HG02840 (cell line): ENCODE measurements around the gene MLLT10.
A peak's percentile ranks its signal among the peaks of the same experiment; 100 is the strongest.
"Not testable (repeated sequence)": the region's sequence is repeated elsewhere in the genome, so short reads cannot be mapped to it uniquely, and the experiment has no call there.

ENCODE experiments used
- ATAC-seq: cut with Tn5 transposase; IDR thresholded peaks from one replicate; pipeline ENCODE4 v1.9.1; 2021; ENCODE audit warnings: mild to moderate bottlenecking, moderate library complexity, moderate number of reproducible peaks; ENCODE audit not compliant: unreplicated experiment, low FRiP score

Gene MLLT10

DNA sequence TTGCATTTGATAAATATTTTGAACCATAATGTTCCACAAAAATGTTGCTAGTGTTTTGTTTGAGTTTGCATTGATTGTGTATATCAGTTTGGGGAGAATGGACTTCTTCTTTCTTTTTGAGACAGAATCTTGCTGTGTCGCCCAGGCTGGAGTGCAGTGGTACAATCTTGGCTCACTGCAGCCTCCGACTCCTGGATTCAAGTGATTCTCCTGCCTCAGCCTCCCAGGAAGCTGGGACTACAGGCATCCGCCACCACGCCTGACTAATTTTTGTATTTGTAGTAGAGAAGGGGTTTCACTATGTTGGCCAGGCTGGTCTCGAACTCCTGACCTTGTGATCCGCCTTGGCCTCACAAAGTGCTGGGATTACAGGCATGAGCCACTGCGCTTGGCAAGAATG lies 25.0 kb downstream of the MLLT10 start:
- not testable (repeated sequence) for ATAC-seq

DNA sequence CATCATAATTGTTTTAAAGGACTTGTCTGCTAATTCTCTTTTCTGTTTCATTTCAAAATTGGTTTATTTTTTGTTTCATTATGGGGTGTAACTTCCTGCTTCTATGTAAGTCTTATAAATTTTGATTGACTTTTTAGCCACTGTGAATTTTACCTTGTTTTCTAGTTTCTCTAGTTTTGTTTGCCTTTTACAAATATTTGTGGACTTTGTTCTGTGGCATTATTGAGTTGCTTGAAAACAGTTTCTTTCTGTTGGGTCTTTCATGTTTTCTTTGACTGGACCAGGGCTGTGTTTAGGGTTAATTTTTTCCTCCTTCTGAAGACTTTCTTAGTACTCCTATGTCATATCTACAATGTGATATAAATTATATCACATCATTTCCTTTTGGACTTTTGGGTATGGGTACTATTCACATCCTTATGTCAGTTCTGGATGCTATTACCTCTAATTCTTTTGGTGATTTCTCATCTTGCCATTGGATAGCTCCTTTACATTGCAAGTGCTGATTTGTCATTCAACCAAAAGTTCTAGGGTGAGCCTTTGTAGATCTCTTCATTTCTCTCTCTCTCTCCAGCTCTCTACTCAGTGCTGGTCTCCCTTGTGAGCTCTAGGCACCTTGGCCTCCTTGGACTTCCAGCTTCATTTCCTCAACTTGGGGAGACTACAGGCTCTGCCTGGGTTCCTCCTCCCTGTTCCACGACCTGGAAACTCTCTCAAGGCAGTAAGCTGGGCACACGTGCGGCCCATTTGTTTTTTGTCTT lies 36.9 kb downstream of the MLLT10 start:
- no peak for ATAC-seq

DNA sequence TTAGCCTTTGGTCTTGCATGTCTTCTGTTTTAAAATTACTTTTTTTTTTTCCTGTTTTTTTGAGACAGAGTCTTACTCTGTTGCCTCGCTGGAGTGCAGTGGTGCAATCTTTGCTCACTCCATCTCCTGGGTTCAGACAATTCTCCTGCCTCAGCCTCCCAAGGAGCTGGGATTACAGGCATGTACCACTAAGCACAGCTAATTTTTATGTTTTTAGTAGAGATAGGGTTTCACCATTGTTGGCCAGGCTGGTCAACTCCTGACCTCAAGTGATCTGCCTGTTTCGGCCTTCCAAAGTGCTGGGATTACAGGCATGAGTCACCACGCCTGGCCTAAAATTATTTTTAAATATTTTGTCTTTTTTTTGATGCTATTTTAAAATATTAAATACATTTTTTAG lies 38.5 kb downstream of the MLLT10 start:
- ATAC-seq: no peak

DNA sequence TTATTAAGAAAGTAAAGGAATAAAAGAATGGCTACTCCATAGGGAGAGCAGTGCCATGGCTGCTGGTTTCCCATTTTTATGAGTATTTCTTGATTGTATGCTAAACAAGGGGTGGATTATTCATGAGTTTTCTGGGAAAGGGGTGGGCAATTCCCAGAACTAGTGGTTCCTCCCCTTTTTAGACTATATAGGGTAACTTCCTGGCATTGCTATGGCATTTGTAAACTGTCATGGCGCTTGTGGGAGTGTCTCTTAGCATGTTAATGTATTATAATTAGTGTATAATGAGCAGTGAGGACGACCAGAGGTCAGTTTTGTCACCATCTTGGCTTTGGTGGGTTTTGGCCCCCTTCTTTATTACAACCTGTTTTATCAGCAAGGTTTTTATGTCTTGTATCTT lies 40.5 kb downstream of the MLLT10 start:
- not testable (repeated sequence) for ATAC-seq

DNA sequence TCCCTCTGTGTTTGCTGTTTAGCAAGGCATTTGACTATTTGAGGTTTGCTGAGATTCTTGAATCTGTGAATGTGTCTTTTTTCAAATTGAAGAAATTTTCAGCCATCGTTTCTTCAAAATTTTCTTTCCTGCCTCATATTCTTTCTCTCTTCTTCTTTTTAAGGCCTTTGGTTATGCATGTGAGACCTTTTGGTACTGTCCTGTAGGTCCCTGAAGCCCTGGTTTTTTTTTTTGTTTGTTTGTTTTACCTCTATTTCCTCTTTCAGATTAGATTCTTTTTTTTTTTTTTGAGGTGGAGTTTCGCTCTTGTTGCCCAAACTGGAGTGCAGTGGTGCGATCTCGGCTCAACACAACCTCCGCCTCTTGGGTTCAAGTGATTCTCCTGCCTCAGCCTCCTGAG lies 45.3 kb downstream of the MLLT10 start:
- no peak for ATAC-seq

DNA sequence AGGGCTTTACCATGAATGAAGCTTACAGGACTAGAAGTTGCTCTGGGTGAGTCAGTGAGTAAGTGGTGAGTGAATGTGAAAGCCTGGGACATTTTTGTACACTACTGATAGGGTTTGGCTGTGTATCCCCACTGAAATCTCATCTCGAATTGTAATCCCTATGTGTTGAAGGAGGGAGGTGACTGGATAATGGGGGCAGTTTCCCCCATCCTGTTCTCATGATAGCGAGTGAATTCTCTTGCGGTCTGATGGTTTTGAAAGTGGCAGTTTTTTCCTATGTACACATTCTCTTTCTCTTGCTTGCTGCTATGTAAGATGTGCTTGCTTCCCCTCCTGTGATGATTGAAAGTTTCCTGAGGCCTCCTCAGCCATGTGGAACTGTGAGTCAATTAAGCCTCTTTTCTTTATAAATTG lies 47.4 kb downstream of the MLLT10 start:
- ATAC-seq: peak; percentile 79

DNA sequence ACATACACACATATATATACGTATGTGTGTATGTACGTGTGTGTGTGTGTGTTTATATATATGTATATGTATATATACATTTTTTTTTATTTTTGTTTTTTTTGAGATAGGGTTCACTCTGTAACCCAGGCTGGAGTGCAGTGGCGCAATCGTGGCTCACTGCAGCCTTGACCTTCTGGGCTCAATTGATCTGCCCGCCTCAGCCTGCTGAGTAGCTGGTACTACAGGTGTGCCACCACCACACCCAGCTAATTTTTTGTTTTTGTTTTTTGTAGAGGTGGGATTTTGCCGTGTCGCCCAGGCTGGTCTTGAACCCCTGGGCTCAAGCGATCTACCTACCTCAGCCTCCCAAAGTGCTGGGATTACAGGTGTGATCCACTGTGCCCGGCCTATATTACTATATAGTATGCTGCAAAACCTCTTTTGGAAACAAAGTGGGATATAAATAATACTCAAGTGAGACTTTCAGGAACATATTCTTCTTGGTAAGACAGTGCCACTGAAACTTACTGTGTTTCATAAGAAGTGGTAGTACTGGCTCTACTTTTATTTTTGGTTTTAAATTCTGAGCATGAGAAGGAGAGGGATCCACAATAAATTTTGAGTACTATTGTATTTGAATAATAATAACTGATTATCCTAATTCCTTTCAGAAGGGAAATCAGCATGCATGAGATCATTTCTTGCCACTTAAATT lies 51.0 kb downstream of the MLLT10 start:
- ATAC-seq: no peak

DNA sequence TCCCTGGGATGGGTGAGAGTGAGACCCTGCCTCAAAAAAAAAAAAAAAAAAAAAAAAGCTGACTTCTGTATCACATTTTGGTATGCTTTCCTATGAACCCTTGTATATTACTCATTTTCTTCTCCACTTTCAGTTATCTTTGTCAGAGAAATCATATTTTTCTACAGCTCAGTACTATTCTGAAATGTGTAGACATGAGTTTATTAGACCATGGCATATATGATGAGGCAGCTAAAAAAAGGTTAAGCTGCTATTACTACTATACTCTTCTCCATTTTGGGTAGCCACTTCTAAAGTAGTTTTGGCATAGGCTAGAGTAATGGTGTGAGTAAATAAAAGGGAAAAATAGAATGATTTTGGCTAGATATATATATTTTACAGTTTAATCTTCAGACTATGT lies 53.4 kb downstream of the MLLT10 start:
- ATAC-seq: no peak

DNA sequence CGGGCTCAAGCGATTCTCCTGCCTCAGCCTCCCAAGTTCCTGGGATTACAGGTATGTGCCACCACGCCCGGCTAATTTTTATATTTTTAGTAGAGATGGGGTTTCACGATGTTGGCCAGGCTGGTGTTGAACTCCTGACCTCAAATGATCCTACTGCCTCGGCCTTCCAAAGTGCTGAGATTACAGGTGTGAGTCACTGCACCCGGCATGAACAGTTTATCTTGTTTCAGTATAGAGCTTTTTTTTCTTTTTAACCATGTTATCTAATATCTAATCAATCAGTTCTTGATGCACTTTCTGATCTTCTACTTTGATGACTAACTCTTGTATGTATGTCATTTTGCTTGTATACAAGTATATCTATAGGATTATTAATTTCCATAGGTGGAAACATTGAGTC lies 54.1 kb downstream of the MLLT10 start:
- not testable (repeated sequence) for ATAC-seq

DNA sequence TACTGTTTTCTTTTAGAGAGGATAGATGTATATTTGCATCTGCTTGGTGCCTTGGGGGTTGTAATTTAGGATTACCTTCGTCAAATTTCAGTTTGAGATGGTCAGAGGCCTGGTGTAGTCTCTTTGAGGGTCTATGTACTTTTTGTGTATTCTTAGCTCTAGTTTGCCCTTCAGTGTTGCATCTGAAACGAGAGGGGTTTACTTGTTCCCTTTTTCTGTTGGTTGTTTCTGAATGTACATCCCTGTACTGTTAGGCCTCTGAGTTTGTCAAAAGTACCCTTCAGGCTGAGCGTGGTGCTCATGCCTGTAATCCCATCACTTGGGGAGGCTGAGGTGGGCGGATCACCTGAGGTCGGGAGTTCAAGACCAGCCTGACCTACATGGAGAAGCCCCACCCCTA lies 60.0 kb downstream of the MLLT10 start:
- ATAC-seq: no peak

DNA sequence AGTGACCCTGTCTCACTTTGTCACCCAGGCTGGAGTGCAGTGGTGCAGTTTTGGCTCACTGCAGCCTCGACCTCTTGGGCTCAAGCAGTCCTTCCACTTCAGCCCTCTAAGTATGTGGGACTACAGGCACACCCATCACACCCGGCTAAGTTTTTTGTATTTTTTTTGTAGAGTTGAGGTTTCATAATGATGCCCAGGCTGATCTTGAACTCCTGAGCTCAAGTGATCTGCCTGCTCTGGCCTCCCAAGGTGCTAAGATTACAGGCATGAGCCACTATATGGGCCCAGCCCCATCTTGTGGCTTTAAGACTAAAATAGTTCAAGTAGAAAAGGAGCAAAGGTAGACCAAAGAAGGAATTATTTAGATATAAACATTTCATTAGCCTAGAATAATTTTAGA lies 65.5 kb downstream of the MLLT10 start:
- ATAC-seq: no peak

DNA sequence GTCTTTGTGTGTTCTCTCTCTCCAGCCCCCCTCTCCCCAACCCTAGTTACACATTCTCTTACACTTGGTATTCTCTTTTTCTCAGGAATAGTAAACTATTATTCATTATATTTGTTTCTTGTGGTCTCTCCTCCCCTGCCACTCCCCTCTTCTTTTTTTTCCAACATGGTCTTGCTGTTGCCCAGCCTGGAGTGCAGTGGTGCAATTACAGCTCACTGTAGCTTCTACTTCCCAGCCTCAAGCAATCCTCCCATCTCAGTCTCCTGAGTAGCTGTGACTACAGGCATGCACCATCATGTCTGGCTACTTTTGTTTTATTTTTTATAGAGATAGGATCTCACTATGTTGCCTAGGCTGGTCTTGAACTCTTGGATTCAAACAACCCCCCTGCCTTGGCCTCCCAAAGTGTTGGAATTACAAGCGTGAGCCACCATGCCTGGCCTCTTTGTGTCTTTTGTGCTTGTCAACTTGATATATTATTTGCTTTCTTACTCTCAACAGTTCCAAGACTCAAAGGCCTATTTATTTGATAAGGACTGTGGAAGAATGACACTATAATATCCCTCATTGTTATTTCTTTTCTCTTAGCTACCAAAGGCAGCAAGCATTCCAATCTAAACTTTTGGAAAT lies 66.9 kb downstream of the MLLT10 start:
- no peak for ATAC-seq

DNA sequence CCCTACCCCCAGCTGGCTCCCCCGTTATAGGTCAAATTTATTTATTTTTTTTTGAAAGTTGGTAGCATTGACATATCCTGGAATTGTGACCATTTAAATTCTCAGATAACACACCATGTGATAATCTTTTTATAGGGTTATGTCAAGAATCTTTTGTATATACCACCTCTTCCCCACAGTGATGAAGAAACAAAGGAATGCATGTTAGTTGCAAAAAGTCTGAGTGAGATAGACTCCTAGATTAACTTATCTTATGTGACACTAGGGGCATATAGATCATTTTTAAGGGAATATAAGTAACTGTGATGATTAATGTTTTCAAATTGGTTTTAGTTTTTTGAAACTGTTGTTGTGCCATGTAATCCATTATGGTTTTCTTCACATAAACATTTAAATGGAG lies 68.3 kb downstream of the MLLT10 start:
- ATAC-seq: no peak

DNA sequence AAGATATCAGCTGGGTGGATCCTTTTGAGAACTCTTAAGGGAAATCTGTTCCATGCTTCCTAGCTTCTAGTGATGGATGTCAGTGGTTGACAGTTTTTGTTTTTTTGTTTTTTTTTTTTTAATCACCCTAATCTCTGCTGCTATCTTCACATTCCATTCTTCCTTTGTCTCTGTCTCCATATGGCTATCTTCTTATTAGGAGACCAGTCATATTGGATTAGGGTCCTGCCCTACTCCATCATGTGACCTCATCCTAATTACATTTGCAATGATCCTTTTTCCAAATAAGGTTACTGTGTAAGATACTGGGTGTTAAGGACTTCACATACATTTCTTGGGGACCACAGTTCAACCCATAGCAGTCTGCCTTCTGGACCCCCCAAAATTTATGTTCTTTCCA lies 69.7 kb downstream of the MLLT10 start:
- ATAC-seq: no peak

DNA sequence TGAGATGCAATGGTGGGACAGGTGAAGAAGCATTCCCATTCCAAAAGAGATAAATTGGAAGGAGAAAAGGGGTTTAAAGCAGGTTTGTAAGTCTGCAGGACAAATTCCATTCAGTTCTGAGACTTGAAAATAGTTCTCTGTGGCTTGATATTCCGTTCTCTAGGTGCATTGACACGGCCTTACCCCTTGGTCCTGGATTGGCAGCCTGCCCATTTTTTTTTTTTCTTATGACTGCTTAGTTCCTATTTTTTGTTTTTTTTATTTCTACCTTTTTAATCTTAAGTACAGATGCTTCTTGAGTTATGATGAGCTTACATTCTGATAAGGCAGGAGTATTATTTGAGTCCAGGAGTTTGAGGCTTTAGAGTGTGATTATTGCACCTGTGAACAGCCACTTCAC lies 70.6 kb downstream of the MLLT10 start:
- no peak for ATAC-seq

DNA sequence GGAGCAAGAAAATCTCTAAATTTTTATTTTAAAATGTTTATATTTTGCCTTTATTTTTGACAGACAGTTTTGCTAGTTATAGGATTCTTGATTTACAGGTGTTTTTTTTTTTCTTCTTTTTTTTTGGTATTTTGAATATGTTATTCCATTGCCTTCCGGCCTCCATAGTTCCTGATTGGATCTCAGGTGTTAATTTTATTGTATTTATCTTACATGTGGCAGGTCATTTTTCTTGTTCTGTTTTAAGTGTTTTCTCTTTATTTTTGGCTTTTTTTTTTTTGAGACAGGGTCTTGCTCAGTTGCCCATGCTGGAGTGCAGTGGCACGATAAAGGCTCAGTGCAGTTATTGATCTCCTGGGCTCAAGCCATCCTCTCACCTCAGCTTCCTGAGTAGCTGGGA lies 73.9 kb downstream of the MLLT10 start:
- ATAC-seq: no peak

DNA sequence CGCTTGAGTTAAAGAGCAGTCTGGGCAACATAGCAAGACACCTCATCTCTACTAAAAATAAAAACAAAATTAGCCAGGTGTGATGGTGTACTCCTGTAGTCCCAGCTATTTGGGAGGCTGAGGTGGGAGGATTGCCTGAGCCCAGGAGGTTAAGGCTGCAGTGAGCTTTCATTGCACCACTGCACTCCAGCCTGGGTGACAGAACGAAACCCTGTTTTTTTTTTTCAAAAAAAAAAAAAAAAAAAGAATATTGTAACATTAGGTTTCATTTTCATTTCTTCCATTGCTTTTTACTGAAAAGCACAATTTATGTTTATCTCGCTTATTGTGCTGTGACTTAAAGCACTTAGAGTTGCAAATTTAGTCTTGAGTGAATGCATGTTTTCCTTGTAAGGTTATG lies 80.0 kb downstream of the MLLT10 start:
- ATAC-seq: no peak

DNA sequence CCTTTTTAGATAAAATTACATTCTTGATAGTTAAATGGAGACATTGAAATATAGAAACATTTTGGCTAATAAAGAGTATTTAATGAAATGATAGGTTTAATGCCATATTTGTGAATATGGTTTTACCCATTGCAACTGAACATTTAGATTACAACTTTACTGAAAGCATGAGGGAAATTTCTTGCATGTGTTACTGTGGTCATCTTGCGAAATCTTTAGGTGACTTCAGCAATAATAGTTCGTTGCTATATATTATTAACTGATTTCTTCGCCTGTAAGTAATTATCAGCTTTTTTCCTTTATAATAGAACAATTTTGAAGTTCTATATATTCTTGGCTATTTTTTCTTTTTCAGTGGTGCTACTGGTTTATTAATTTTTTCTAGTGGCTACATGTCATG lies 83.2 kb downstream of the MLLT10 start:
- ATAC-seq: no peak

DNA sequence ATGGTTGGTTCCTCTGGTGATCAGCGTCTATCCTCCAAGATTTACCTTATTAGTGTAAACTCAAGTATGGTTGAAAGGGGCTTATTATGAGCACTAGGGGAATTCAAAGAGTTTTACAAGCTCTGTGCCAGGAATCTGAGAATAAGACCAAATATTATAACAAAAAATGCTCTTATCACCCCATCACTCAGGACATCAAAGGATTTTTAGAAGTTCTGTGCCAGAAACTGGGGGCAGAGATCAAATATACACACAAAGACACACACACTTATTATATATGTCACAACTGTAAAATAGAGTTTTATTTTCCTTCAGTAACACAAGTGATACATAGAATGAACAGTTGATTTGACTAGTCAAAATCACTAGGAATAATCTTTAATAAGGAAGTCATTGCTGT lies 89.3 kb downstream of the MLLT10 start:
- ATAC-seq: no peak

DNA sequence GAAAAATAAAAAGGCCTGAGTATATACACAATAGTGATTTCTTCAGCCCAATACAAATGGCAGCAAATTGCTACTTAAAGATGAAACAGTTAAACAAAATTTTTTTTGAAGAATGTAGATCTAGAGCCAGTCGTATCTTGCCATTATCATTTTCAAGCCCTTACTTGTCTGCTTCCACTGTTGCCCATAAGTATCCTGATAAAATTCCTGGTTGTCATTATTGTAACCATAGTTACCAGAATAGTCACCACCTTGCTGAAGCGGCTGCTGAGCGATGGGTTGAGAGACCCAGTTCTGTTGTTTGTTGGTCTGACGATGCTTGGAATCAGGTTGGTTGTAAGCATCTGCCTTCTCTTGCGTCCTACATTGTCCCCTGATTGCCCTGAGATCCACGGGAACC lies 90.4 kb downstream of the MLLT10 start:
- ATAC-seq: not testable (repeated sequence)

DNA sequence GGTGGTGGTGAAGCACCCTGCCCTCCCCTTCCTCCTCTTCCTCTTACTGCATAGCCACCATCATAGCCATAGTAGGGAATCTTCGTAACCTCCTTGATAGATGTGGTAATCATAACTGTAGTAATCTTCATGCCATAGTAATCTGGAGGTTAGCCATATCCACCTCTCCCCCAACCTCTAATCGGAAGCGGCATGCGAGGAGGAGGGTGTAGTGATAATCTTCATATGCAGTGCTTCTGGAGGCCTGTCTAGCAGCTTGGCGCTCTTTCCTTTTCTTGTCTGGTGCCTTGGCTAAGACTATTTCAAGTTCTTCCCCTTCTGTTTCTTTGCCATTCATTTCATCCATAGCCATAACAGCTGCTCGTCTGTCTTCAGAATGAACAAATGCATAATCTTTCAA lies 90.9 kb downstream of the MLLT10 start:
- no peak for ATAC-seq
